Cardiac fibroblast (primary cell): ENCODE data around the gene CHCHD6.

Experiments
- DNase-seq, 2 donors: peaks; one replicate each; pipeline versions ENCODE4 v3.0.0 to v3.0.0-alpha.2; 2010; ENCODE audit warnings: low read depth in 2 of 2
- H3K4me3 ChIP-seq, 2 donors: replicated peaks in 1 of 2; 1 replicate in 1 of 2; 2 replicates in 1 of 2; pipeline ENCODE4 v1.5.1; 2011; ENCODE audit warnings: low read depth in 2 of 2, low read length in 2 of 2, mild to moderate bottlenecking in 2 of 2, moderate library complexity in 1 of 2
- TF ChIP-seq, protein P1 (sequence below): IDR thresholded peaks from one replicate; pipeline ENCODE4 v1.5.1; 2011; ENCODE audit warnings: low read depth, mild to moderate bottlenecking, low read length, inconsistent platforms

CHCHD6 gene

DNA sequence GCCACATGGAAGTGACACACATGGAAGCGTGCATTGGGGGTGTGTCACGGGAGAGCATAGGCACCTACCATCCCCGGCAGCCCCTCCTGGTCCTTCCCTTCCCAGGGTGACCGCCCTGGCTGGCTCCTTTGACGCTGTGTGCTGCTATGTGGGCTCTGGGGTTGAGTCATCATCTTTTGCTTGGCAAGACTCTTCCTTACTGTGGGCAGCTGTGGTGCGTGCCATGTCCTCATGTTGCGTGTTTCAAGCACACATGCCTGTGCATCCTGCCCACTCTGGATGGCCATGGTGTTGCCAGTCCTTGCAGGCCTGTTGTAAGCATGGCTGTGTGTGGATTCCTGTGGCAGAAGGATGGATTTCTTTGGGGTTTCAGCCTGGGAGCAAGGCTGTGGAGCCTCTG, 292.9 kb downstream of the CHCHD6 start:
- TF ChIP-seq, protein P1, sequence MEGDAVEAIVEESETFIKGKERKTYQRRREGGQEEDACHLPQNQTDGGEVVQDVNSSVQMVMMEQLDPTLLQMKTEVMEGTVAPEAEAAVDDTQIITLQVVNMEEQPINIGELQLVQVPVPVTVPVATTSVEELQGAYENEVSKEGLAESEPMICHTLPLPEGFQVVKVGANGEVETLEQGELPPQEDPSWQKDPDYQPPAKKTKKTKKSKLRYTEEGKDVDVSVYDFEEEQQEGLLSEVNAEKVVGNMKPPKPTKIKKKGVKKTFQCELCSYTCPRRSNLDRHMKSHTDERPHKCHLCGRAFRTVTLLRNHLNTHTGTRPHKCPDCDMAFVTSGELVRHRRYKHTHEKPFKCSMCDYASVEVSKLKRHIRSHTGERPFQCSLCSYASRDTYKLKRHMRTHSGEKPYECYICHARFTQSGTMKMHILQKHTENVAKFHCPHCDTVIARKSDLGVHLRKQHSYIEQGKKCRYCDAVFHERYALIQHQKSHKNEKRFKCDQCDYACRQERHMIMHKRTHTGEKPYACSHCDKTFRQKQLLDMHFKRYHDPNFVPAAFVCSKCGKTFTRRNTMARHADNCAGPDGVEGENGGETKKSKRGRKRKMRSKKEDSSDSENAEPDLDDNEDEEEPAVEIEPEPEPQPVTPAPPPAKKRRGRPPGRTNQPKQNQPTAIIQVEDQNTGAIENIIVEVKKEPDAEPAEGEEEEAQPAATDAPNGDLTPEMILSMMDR: no peak
- no peak overlapping the region for H3K4me3 ChIP-seq
- peak; percentile 19 to 49 for DNase-seq

DNA sequence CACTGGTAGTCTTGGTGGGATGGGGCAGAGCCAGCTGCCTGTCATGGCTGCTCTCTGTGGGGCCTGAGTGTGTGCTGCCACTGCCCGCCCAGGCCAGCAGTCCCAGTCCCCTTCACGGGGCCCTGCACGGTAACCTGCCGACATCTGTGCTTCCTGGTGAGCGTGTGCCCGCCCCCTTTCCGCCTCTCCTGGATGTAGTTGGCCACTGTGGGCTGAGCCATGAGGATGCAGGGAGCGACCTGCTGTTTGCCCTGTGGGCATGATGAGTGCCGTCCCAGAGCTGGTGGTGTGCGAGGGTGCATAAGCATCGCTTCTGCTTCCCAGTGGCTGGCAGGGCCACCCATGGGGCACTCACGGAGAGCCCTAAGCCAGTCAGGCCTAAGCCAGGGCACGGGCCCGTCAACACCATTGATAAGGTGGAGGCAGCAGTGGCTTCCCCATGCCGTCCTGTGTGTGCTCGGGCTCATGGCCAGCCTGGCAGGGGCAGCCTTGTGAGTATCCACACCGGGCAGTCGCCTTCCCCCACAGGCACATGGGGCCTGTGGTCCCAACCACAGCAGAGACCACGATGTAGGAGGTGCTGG, 293.5 kb downstream of the CHCHD6 start:
- TF ChIP-seq, protein P1: no peak
- DNase-seq: no peak
- H3K4me3 ChIP-seq: no peak overlapping the region

GRCh38 chr3:126998320-126998719, 294.3 kb downstream of the CHCHD6 start:
- no peak for DNase-seq
- H3K4me3 ChIP-seq: no peak overlapping the region
- TF ChIP-seq, protein P1: no peak

- no peak for DNase-seq
- TF ChIP-seq, protein P1: no peak
- no peak overlapping the region for H3K4me3 ChIP-seq
Measured at GRCh38 chr3:126998728-126999127, 294.7 kb downstream of the CHCHD6 start.

GRCh38 chr3:126999383-126999782, 295.3 kb downstream of the CHCHD6 start:
- DNase-seq: no peak
- TF ChIP-seq, protein P1: no peak
- H3K4me3 ChIP-seq: no peak overlapping the region

DNA sequence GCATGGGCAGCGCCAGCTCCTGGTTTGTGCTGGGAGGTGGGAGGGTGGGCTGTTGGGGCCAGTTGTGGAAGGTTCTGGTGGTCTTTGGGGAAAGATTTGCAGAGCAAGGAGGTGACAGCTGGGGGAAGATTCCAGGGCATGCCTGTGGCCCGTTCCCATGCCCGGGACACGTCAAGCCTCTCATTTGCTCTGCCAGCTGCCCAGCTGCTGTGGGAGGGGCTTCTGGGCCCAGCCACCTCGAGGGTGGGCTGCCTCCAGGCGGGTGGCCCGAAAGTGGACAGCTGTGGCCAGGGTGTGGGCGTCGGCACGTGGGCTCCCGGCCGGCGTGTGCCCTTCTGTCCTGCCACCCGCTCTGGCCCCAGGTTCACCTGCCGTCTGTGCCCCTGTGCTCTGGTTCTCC, 296.1 kb downstream of the CHCHD6 start:
- H3K4me3 ChIP-seq: no peak overlapping the region
- TF ChIP-seq, protein P1: no peak
- DNase-seq: no peak

DNA sequence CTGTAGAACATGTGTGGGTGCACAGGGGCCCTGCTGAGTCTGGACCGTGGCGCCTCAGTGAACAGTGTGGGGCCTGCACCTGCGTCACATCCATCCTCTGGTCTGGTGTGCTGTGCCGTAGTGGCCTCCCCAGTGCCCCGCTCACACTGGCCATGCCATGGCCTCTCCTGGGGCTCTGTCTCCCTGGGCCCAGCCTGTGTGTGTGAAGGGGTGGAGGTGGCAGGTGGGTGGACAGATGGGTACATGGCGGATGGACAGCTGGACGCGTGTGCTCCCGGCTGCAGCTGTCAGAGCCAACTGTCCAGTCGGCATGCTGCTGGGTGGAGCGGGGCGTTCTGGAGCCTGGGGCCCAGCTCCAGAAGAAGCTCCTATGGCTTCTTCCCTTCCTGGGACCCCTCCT, 296.7 kb downstream of the CHCHD6 start:
- TF ChIP-seq, protein P1: no peak
- DNase-seq: no peak
- H3K4me3 ChIP-seq: no peak overlapping the region
